ENCODE measurements around the gene PTX4.

GRCh38 chr16:1508494-1509187 is 19.9 kb upstream of the PTX4 start:
- TF ChIP-seq, protein P1, sequence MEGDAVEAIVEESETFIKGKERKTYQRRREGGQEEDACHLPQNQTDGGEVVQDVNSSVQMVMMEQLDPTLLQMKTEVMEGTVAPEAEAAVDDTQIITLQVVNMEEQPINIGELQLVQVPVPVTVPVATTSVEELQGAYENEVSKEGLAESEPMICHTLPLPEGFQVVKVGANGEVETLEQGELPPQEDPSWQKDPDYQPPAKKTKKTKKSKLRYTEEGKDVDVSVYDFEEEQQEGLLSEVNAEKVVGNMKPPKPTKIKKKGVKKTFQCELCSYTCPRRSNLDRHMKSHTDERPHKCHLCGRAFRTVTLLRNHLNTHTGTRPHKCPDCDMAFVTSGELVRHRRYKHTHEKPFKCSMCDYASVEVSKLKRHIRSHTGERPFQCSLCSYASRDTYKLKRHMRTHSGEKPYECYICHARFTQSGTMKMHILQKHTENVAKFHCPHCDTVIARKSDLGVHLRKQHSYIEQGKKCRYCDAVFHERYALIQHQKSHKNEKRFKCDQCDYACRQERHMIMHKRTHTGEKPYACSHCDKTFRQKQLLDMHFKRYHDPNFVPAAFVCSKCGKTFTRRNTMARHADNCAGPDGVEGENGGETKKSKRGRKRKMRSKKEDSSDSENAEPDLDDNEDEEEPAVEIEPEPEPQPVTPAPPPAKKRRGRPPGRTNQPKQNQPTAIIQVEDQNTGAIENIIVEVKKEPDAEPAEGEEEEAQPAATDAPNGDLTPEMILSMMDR (conservative IDR thresholded peaks at IDR 0.05; ENCODE audit: low read depth in 2 of 2) = no peak
- TF ChIP-seq EZH2 (IDR thresholded peaks at IDR 0.05; ENCODE audit: low read depth, unreplicated experiment) (no peak), POLR2AphosphoS5 (IDR thresholded peaks at IDR 0.05; ENCODE audit: low read depth) (no peak), CREB1 (CRISPR knock-in tag; IDR thresholded peaks at IDR 0.05; ENCODE audit: low read depth) (no peak), NANOG (IDR thresholded peaks at IDR 0.05; ENCODE audit: borderline replicate concordance) (no peak), EZH2phosphoT487 (IDR thresholded peaks at IDR 0.05; ENCODE audit: unreplicated experiment) (no peak)
- TF ChIP-seq, protein P2, sequence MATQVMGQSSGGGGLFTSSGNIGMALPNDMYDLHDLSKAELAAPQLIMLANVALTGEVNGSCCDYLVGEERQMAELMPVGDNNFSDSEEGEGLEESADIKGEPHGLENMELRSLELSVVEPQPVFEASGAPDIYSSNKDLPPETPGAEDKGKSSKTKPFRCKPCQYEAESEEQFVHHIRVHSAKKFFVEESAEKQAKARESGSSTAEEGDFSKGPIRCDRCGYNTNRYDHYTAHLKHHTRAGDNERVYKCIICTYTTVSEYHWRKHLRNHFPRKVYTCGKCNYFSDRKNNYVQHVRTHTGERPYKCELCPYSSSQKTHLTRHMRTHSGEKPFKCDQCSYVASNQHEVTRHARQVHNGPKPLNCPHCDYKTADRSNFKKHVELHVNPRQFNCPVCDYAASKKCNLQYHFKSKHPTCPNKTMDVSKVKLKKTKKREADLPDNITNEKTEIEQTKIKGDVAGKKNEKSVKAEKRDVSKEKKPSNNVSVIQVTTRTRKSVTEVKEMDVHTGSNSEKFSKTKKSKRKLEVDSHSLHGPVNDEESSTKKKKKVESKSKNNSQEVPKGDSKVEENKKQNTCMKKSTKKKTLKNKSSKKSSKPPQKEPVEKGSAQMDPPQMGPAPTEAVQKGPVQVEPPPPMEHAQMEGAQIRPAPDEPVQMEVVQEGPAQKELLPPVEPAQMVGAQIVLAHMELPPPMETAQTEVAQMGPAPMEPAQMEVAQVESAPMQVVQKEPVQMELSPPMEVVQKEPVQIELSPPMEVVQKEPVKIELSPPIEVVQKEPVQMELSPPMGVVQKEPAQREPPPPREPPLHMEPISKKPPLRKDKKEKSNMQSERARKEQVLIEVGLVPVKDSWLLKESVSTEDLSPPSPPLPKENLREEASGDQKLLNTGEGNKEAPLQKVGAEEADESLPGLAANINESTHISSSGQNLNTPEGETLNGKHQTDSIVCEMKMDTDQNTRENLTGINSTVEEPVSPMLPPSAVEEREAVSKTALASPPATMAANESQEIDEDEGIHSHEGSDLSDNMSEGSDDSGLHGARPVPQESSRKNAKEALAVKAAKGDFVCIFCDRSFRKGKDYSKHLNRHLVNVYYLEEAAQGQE (IDR thresholded peaks at IDR 0.05; ENCODE audit: unreplicated experiment) = no peak
- TF ChIP-seq, protein P3, sequence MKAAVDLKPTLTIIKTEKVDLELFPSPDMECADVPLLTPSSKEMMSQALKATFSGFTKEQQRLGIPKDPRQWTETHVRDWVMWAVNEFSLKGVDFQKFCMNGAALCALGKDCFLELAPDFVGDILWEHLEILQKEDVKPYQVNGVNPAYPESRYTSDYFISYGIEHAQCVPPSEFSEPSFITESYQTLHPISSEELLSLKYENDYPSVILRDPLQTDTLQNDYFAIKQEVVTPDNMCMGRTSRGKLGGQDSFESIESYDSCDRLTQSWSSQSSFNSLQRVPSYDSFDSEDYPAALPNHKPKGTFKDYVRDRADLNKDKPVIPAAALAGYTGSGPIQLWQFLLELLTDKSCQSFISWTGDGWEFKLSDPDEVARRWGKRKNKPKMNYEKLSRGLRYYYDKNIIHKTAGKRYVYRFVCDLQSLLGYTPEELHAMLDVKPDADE (IDR thresholded peaks at IDR 0.05) = no peak
- TF ChIP-seq, protein P4, sequence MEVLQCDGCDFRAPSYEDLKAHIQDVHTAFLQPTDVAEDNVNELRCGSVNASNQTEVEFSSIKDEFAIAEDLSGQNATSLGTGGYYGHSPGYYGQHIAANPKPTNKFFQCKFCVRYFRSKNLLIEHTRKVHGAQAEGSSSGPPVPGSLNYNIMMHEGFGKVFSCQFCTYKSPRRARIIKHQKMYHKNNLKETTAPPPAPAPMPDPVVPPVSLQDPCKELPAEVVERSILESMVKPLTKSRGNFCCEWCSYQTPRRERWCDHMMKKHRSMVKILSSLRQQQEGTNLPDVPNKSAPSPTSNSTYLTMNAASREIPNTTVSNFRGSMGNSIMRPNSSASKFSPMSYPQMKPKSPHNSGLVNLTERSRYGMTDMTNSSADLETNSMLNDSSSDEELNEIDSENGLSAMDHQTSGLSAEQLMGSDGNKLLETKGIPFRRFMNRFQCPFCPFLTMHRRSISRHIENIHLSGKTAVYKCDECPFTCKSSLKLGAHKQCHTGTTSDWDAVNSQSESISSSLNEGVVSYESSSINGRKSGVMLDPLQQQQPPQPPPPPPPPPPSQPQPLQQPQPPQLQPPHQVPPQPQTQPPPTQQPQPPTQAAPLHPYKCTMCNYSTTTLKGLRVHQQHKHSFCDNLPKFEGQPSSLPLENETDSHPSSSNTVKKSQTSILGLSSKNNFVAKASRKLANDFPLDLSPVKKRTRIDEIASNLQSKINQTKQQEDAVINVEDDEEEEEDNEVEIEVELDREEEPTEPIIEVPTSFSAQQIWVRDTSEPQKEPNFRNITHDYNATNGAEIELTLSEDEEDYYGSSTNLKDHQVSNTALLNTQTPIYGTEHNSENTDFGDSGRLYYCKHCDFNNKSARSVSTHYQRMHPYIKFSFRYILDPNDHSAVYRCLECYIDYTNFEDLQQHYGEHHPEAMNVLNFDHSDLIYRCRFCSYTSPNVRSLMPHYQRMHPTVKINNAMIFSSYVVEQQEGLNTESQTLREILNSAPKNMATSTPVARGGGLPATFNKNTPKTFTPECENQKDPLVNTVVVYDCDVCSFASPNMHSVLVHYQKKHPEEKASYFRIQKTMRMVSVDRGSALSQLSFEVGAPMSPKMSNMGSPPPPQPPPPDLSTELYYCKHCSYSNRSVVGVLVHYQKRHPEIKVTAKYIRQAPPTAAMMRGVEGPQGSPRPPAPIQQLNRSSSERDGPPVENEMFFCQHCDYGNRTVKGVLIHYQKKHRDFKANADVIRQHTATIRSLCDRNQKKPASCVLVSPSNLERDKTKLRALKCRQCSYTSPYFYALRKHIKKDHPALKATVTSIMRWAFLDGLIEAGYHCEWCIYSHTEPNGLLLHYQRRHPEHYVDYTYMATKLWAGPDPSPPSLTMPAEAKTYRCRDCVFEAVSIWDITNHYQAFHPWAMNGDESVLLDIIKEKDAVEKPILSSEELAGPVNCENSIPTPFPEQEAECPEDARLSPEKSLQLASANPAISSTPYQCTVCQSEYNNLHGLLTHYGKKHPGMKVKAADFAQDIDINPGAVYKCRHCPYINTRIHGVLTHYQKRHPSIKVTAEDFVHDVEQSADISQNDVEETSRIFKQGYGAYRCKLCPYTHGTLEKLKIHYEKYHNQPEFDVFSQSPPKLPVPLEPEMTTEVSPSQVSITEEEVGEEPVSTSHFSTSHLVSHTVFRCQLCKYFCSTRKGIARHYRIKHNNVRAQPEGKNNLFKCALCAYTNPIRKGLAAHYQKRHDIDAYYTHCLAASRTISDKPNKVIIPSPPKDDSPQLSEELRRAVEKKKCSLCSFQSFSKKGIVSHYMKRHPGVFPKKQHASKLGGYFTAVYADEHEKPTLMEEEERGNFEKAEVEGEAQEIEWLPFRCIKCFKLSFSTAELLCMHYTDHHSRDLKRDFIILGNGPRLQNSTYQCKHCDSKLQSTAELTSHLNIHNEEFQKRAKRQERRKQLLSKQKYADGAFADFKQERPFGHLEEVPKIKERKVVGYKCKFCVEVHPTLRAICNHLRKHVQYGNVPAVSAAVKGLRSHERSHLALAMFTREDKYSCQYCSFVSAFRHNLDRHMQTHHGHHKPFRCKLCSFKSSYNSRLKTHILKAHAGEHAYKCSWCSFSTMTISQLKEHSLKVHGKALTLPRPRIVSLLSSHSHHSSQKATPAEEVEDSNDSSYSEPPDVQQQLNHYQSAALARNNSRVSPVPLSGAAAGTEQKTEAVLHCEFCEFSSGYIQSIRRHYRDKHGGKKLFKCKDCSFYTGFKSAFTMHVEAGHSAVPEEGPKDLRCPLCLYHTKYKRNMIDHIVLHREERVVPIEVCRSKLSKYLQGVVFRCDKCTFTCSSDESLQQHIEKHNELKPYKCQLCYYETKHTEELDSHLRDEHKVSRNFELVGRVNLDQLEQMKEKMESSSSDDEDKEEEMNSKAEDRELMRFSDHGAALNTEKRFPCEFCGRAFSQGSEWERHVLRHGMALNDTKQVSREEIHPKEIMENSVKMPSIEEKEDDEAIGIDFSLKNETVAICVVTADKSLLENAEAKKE (CRISPR knock-in tag; IDR thresholded peaks at IDR 0.05) = no peak
